HCT116 (cell line): Measurements from ENCODE around the gene NTRK3. TPM values are rescaled to one million over a fixed set of nuclear protein-coding genes. Genes with fewer than 3 reads are reported as not detected.

ENCODE experiments used
- ATAC-seq: fragments of 200-7000 bp; cut with Tn5 transposase; 2 replicates; pipeline ENCODE4 v1.9.1; 2020; ENCODE audit warnings: mild to moderate bottlenecking, moderate library complexity
- BruUV-seq: library from RNA; stranded (reverse); fragments of 400-500 nt; replicated peaks from 2 replicates; lab custom pipeline; 2021; lab: Mats Ljungman, UMichigan
- CTCF ChIA-PET: fragments of 300-600 bp; sonication (Branson Sonifier 250); formaldehyde crosslinking; loops from one replicate; lab custom pipeline; 2021; ENCODE audit warnings: antibody characterized with exemption; lab: Charles Lee
- POLR2A ChIA-PET: fragments of 300-600, 350-600 bp; sonication (Branson Sonifier 250); formaldehyde crosslinking; loops from one replicate; lab custom pipeline; 2021; ENCODE audit warnings: antibody characterized with exemption; lab: Charles Lee
- RAD21 ChIA-PET, 2 experiments: fragments of 300-600 bp; sonication (Branson Sonifier 250); formaldehyde crosslinking; loops; one replicate each; lab custom pipeline; 2023; ENCODE audit warnings: low total read pairs in 2 of 2; ENCODE audit not compliant: uncharacterized antibody in 2 of 2, unreplicated experiment in 2 of 2, low non-redundant PET in 1 of 2; lab: Charles Lee
- DNase-seq: peaks from one replicate; pipeline ENCODE4 v3.0.0-alpha.2; 2010; ENCODE audit warnings: low read depth, low spot score
- H2AFZ ChIP-seq: fragments of 200-600 bp; shearing (Covaris generic), sonication (generic); 2 replicates; pipeline ENCODE4 v1.6.1; 2017; ENCODE audit warnings: low read depth, mixed run types, mixed read lengths, antibody characterized with exemption, low read length; ENCODE audit not compliant: poor library complexity, severe bottlenecking
- H3K27ac ChIP-seq: 2 replicates; pipeline ENCODE4 v1.5.1; 2012; ENCODE audit warnings: low read depth, low read length
- H3K27me3 ChIP-seq: fragments of 200-600 bp; sonication (generic); 2 replicates; pipeline ENCODE4 v1.6.1; 2016; ENCODE audit warnings: mixed run types, low read length, mixed read lengths; ENCODE audit not compliant: insufficient read depth
- H3K36me3 ChIP-seq, 2 experiments: fragments of 200-500 bp in 1 of 2; fragments of 200-600 bp in 1 of 2; sonication (Bioruptor generic) in 1 of 2; sonication (generic) in 1 of 2; 2 replicates each; pipeline versions ENCODE4 v1.5.1 to v1.6.1; 2014 to 2016; ENCODE audit warnings: low read length in 2 of 2, inconsistent platforms in 1 of 2, mixed read lengths in 1 of 2, mixed run types in 1 of 2; ENCODE audit not compliant: insufficient read depth in 2 of 2, control insufficient read depth in 1 of 2
- H3K4me1 ChIP-seq, 2 experiments: fragments of 200-600 bp in 1 of 2; sonication (generic) in 1 of 2; 2 replicates each; pipeline versions ENCODE4 v1.5.1 to v1.6.1; 2012 to 2017; ENCODE audit warnings: low read length in 2 of 2, inconsistent platforms in 1 of 2, mild to moderate bottlenecking in 1 of 2, mixed read lengths in 1 of 2, mixed run types in 1 of 2, moderate library complexity in 1 of 2; ENCODE audit not compliant: insufficient read depth in 2 of 2, control insufficient read depth in 1 of 2
- H3K4me2 ChIP-seq: fragments of 200-600 bp; sonication (generic); 2 replicates; pipeline ENCODE4 v1.6.1; 2017; ENCODE audit warnings: mixed run types, low read length, mixed read lengths
- H3K4me3 ChIP-seq, 2 experiments: fragments of 200-600 bp in 1 of 2; sonication (generic) in 1 of 2; replicated peaks in 1 of 2; 2 replicates each; pipeline ENCODE4 v1.5.1; 2011 to 2016; ENCODE audit warnings: low read length in 2 of 2, control low read depth in 1 of 2, low read depth in 1 of 2, mild to moderate bottlenecking in 1 of 2, mixed read lengths in 1 of 2, mixed run types in 1 of 2
- H3K79me2 ChIP-seq: fragments of 200-600 bp; sonication (generic); 2 replicates; pipeline ENCODE4 v1.6.1; 2017; ENCODE audit warnings: mild to moderate bottlenecking, mixed run types, low read length, moderate library complexity, mixed read lengths; ENCODE audit not compliant: insufficient read depth
- H3K9ac ChIP-seq: fragments of 200-600 bp; sonication (generic); 2 replicates; pipeline ENCODE4 v1.6.1; 2016; ENCODE audit warnings: low read length, mixed read lengths
- H3K9me2 ChIP-seq: fragments of 200-600 bp; sonication (generic), shearing (Covaris generic); 2 replicates; pipeline ENCODE4 v1.6.1; 2017; ENCODE audit warnings: mixed run types, mild to moderate bottlenecking, moderate library complexity; ENCODE audit not compliant: insufficient read depth
- H3K9me3 ChIP-seq, 2 experiments: fragments of 200-500 bp in 1 of 2; fragments of 200-600 bp in 1 of 2; sonication (Bioruptor generic) in 1 of 2; sonication (generic) in 1 of 2; 2 replicates each; pipeline ENCODE4 v1.6.1; 2014 to 2017; ENCODE audit warnings: low read length in 2 of 2, mixed read lengths in 2 of 2, inconsistent platforms in 1 of 2, low read depth in 1 of 2, mild to moderate bottlenecking in 1 of 2, mixed run types in 1 of 2, moderate library complexity in 1 of 2; ENCODE audit not compliant: control insufficient read depth in 1 of 2, insufficient read depth in 1 of 2
- H4K20me1 ChIP-seq: fragments of 200-600 bp; sonication (generic), shearing (Covaris generic); 2 replicates; pipeline ENCODE4 v1.6.1; 2017; ENCODE audit warnings: mixed run types, mild to moderate bottlenecking, moderate library complexity; ENCODE audit not compliant: insufficient read depth
- EZH2 ChIP-seq: fragments of 200-600 bp; sonication (generic); IDR thresholded peaks from 2 replicates; pipeline ENCODE4 v1.6.1; 2017; ENCODE audit warnings: antibody characterized with exemption, mixed run types
- EZH2phosphoT487 ChIP-seq: fragments of 200-600 bp; IDR thresholded peaks from 2 replicates; pipeline ENCODE4 v1.6.1; 2018; ENCODE audit warnings: antibody characterized with exemption, borderline replicate concordance
- FOSL1 ChIP-seq: IDR thresholded peaks from 2 replicates; pipeline ENCODE4 v1.6.1; 2012; ENCODE audit warnings: low read depth
- POLR2A ChIP-seq: IDR thresholded peaks from 2 replicates; pipeline ENCODE4 v1.7.0; 2011; ENCODE audit warnings: borderline replicate concordance; ENCODE audit not compliant: insufficient read depth, insufficient read length; ENCODE audit errors: extremely low read depth
- RAD21 ChIP-seq: IDR thresholded peaks from 2 replicates; pipeline ENCODE4 v1.6.1; 2012; ENCODE audit warnings: low read depth, mild to moderate bottlenecking
- REST ChIP-seq: IDR thresholded peaks from 2 replicates; pipeline ENCODE4 v1.6.1; 2012; ENCODE audit warnings: low read depth
- TCF7L2 ChIP-seq: IDR thresholded peaks from 2 replicates; pipeline ENCODE4 v1.7.0; 2011; ENCODE audit warnings: borderline replicate concordance, inconsistent platforms; ENCODE audit not compliant: insufficient read depth, insufficient read length; ENCODE audit errors: extremely low read depth
- intact Hi-C: fragments of 100-400 bp; cut with micrococcal nuclease; formaldehyde crosslinking; loops from 2 replicates; pipeline ENCODE4 v1.10.0; 2022
- total RNA-seq: library from RNA; stranded (reverse); gene quantifications from one replicate; pipeline ENCODE4 v1.2.1, GENCODE V29; 2021; ENCODE audit not compliant: unreplicated experiment
- TF ChIP-seq, protein P1 (sequence below): IDR thresholded peaks from 2 replicates; pipeline ENCODE4 v1.6.1; 2012

The NTRK3 gene
- total RNA-seq, 1 experiment from 2014 or later: not detected

DNA sequence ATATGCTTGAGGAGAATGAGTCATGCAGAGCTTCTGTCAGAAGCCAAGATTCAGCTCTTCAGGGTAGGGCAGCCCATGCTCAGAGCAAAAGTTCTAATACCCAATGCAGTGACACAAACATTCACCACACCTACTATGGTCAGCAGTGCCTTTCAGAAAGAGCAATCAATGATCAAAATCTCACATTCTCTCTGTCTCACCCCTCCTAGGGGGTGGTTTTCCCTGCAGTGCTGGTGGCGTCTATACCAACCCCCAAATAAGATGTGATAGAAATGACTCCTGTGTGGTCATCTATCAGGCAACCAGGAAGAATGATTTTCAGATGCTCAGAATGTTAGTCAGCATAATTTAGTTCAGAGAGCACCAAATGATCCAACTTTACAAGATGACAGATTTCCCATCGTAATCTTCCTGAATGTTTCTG is 385.3 kb downstream of the NTRK3 start:
- no peak for ATAC-seq
- H3K9me3 ChIP-seq: peaks cover 7 to 9% of the 10 kb centered on the region in 2 experiments; a peak in 2 of 4 replicates
- TF ChIP-seq RAD21 (no peak), FOSL1 (no peak), EZH2phosphoT487 (no peak), REST (no peak), EZH2 (no peak), POLR2A (no peak), TCF7L2 (no peak)
- TF ChIP-seq, protein P1, sequence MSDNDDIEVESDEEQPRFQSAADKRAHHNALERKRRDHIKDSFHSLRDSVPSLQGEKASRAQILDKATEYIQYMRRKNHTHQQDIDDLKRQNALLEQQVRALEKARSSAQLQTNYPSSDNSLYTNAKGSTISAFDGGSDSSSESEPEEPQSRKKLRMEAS: no peak

More for the DNA sequence above, 385.3 kb downstream of the NTRK3 start:
- BruUV-seq: no TSS peak
- Histone ChIP-seq H4K20me1 (no peaks in the 10 kb centered on the region), H3K9me2 (no peaks in the 10 kb centered on the region), H3K4me2 (no peak overlapping the region), H3K4me1 (no peaks in the 10 kb centered on the region), H2AFZ (no peak overlapping the region), H3K36me3 (no peaks in the 10 kb centered on the region), H3K27me3 (no peaks in the 10 kb centered on the region), H3K9ac (no peak overlapping the region), H3K27ac (no peak overlapping the region), H3K79me2 (no peaks in the 10 kb centered on the region), H3K4me3 (no peak overlapping the region)
- RAD21 ChIA-PET: no interaction called here
- intact Hi-C loops: no loop called here
- CTCF ChIA-PET: no interaction called here
- no peak for DNase-seq
- POLR2A ChIA-PET: no interaction called here
